HG02884 (cell line): Measurements from ENCODE around the gene CDC42EP3.

Source experiments
- ATAC-seq: cut with Tn5 transposase; IDR thresholded peaks from one replicate; pipeline ENCODE4 v1.9.1; 2021; ENCODE audit warnings: mild to moderate bottlenecking, moderate library complexity; ENCODE audit not compliant: unreplicated experiment

The CDC42EP3 gene

DNA sequence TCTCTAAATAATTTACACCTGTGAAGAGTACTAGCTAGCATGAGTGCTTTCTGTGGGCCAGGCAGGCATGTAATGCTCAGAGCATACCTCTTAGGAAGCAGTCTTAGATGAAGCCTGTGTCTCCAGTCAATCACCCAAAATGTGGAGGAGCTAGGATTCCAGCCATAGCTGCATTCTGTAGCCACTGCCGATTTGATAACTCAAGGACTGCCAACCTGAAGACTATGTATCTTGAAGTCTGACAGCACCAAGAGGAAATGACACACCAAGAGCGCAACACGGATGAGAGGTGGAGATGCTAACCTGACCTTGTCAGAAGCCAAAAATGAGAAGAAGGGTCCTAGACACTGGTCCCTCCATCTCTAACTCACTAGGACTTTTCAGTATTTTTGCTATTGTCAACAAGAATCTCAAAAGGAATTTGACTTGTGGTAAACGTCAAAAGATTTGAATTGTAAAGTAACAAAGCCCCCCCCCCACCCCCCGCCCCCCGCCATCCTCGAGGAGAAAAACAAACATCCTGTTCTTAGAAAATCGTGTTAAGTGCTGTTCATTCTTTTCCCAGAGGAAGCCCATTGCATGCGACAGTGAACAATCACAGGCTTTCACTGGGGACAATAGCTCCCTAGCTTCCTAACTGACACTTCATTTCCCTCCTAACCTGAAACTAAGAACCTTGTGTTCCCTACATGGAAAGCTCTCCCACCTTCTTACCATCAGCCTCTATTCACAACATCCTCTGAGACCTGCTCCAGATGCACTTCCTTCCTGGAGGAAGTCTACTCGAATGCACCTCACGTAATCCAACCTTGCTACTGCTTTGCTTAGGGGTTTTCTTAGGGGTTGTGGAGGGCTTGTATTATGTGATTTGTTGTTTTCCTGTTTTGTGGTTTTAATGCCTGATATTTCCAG is 14.7 kb downstream of the CDC42EP3 start:
- no peak for ATAC-seq

DNA sequence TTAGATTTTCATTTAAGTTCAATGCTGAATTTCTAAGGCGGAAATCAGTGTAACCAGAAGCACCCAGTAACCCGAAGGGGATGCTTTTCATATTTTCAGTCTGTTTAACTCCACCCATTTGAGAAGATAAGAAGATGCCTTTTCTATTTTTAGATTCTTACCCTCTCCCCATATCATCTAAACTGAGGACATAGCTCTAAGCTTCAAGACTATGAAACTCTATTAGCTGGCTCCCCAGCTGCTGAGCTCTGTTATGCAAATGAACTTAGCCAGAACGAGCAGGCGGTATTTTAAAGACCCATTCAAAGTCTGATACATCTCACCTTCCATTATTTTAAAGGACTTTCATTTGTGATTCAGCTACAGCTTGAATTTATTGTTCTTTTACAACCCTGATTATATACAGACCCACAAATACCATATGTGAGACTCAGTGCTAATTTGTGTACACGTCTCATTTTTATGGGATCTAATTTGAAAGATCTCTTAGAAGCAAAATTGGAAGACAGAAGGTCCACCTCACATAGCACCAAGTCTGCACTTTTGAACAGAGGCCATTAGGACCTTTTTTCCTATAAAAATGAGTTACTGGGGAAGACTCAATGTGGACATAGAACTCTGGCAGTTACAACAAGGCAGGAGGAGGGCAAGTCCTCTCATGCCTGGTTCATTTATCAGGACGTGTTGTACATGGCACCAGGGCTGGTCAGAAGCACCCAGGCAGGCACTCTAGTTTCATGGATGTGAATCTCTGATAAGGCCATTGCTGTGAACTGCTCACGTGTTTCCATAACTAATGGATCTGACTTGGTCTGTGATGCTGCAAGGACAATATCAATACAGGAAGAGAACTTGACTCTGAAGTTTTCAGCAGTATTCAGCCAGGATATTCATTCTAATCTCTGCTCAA is 16.3 kb downstream of the CDC42EP3 start:
- peak; percentile 79 for ATAC-seq

DNA sequence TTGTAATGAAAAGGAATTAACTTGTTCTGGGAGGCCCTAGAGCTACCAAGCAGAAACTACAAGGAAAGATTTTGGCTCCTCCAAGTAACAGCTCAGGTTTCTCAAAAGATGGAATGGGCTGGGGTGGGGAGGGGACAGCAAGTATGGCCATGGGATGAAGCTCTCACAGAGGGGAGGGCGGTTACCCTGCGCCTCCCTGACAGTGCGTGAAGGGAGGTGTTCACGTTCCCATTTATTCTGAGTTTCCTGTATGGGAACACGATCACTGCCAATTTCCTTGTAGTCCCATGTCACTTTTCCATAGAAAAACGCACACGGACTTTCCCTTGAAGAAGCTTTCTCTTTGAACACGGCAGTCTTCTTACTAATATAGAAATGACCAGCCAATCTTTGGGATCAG is 17.0 kb downstream of the CDC42EP3 start:
- no peak for ATAC-seq

DNA sequence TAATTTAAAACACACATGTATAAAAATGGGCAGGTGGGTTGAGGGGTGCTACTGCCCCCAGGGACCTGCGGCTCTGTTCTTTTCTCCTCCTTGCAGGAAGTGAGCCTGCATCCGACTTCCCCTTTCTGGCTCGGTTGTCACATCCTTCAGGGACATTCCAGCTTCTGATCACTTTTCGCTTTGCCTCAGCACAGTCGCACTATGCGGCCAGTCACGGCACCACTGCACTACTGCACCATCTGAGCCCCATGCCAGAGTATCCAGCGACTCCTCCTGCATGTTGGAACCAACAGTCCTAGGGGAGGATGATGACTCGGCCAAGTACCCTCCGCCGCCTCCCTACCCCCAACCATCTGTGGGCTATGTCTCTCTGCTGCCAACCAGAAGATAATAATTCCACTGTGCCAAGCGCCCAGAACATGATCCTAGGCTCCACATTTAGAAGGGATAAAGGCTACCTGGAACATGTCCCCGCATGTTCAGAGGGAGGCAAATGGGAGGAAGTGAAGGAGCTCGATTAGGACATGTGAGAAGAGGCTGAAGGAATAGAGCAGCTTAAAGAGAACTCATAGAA is 17.6 kb downstream of the CDC42EP3 start:
- ATAC-seq = peak; percentile 34

DNA sequence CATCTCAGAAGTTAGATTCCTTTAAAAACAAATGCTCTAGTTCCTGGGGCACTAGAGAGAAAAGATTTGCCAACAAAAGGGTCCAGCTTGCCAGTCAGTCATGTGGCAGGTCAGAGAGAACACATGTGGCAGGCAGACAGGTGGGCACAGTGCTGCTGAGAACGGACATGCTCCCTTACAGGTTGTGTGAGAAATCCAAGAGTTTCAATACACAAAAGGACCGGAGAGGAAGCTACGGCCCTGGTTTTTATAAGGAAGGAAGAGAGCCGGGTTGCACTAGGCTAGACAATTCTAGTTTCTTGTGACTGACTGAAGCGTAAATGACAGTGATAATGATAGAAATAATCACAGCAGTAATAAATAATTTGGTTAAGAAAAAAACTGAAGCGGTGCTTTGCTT is 18.3 kb downstream of the CDC42EP3 start:
- ATAC-seq = no peak

DNA sequence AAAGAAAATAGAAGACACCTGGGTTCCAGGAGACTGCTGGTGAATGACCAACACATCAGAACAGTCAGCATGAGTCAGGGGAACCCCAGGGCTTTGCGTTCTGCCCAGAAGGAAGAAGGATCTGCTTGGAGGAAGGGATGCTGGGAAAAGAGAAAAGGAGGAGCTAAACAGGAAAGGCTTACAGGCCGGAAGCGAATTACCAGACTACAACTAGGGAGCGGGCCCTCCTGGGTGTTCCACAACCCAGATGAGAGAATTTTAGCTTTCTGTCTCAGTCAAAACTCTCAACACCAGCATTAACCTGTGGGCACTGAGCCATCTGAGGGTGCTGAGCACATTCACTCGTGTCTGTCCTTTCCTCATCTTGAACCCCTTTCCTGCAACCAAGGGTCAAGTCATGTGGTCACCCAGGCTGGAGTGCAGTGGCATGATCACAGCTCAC is 19.2 kb downstream of the CDC42EP3 start:
- no peak for ATAC-seq

DNA sequence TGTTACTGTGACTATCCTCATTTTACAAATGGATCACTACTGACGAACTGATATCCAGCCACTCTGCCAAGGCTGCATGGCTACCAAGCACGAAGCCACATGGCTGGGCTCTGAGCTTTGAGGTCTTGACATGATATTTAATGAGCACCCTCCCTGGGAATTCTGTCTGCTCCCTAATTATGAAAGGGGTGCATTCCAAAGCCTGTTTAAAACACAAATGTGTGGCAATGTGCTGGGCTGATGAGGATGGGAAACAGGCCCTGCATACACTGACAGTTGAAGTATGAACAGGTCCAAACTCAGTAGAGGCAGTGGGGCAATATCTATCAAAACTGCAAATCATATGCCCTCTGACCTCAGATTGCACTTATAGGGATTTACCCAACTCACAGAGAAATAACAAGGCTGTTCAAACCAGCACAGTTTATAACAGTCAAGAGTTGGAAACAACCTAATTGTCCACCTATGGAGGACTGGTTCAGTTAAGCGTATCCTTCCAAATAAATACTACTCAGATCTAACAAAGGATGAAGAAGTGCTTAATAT is 20.8 kb downstream of the CDC42EP3 start:
- no peak for ATAC-seq

DNA sequence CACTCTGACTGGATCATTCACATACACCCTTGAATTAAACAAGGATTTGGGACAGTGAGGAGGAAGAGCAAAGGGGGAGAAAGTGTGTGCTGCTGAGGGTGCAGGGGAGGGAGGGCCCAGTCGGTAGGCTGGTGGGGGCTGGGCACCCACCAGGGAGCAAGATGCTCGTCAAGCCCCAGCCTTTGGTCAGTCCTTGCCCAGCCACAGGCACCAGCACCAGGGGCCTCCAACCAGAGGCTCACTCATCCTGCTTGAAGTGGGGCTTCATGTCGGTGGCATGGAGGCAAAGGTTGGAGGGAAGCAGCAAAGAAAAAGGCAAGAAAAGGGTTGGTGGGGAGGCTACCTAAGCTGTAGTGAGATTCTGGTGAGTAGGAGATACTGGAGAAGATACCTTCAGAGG is 21.9 kb downstream of the CDC42EP3 start:
- ATAC-seq = no peak

DNA sequence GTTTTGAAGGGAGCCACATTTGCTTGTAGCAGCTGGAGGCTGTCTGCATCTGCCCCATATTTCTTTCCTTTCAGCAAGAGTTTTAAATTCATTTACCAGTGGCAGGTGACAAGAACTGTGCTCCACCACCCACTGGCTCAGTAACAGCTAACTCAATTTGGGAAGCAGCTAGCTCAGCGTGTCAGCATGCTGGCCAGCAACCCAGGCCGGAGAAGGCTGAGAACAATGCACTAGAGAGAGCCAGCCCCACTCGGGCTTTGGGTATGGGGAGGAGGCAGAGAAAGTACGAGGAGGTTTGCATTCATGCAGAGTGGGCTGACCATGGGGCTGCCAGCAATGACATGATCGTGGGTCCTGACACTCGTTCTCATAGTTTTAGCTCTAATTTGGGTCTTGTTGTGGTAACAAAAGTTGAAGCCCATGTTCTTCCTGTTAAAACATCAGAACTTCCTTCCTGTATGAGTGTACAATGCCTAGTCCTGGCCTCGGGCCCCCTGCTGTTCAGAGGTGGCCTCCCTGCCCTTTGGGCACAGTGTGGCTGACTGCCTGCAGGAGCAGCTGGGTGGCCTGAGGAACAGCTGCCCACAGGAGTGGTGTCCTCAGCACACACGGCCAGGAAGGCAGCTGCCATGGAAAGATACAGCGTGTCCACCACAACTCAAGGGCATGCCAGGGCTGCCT is 23.0 kb downstream of the CDC42EP3 start:
- ATAC-seq = no peak

DNA sequence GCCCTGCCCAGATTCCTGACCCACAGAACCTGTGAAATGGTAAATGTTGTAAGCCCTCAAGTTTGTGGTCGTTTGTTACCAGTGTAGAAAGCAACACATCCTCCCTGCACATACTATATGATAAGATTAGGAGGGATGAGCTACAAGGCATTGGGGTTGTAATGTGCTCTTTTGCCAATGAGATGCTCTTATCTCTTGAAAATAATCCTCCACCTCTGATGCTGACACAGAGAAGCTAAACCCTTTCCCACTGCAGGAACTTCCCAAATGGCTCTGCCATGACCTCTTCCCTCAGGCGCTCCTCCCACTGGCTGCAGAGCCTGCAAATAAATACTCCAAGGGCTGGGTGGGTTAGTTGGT is 23.5 kb downstream of the CDC42EP3 start:
- ATAC-seq = no peak

DNA sequence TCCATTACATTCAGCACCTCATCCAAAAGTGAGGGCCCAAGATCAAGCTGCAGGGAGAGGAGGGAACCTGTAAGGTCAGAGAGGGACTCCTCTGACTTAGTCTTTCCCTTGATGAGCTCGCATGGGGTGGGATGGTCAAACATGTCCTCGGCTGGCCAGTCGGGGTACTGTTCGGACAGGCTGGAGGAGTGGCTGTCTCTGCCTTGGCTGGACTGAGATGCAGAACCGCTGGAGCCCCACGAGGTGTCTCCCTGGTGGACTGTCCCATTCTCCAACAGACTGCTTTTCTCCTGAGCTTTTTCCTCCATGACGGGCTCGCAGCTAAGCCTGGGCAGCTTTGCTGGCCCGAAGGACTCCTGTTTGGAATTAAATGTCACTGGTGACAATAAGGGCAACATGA is 25.6 kb downstream of the CDC42EP3 start:
- ATAC-seq = no peak

DNA sequence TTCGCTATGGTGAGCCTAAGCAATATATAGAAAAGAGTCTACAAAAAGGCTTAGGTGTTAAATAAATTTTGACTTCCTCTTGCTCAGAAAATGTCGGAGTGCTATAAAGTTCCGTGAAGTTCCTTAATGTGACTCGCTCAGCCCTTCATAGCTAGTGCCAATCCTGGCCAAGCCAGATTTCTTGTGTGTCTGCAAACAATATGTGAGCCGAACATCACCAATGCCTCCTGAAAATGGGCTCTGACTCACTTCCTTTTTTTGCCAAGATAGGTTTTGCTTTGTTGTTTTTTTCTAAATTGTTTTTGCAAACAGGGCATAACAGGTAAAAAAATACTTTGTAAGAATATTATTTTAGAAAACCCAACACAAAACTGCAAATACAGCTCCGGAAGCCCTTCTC is 26.1 kb downstream of the CDC42EP3 start:
- no peak for ATAC-seq

DNA sequence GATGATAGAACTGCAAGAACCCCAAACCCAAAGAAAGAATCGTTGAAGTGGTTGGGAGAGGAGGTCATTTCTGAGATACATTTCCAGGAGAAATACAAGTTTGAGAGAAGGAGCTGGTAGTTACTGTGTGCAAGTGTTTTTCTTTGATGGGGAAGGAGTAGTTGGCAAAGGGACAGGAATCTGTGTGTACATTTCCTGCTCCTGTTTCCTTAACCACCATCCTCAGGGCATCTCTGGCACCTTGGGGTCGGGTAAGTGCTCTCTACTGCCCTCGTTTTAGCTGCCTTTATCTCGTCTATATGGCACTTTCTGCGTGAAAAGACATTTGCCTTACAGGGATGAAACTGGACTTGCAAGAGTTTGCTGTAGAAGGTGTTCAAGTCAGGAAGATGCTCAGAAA is 27.3 kb downstream of the CDC42EP3 start:
- no peak for ATAC-seq

DNA sequence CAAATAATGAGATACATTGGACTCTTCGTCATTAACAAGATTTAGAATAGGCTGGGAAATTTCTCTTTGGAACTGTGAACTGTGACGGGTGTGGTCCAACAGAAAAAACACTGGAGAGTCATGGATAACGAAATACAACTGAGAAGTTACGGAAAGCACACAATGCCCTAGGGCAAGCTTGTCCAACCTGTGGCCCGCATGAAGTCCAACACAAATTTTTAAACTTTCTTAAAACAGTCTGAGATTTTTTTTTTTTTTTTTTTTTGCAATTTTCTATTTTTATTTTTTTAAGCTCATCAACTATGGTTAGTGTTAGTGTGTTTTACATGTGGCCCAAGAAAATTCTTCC is 27.7 kb downstream of the CDC42EP3 start:
- ATAC-seq = no peak

DNA sequence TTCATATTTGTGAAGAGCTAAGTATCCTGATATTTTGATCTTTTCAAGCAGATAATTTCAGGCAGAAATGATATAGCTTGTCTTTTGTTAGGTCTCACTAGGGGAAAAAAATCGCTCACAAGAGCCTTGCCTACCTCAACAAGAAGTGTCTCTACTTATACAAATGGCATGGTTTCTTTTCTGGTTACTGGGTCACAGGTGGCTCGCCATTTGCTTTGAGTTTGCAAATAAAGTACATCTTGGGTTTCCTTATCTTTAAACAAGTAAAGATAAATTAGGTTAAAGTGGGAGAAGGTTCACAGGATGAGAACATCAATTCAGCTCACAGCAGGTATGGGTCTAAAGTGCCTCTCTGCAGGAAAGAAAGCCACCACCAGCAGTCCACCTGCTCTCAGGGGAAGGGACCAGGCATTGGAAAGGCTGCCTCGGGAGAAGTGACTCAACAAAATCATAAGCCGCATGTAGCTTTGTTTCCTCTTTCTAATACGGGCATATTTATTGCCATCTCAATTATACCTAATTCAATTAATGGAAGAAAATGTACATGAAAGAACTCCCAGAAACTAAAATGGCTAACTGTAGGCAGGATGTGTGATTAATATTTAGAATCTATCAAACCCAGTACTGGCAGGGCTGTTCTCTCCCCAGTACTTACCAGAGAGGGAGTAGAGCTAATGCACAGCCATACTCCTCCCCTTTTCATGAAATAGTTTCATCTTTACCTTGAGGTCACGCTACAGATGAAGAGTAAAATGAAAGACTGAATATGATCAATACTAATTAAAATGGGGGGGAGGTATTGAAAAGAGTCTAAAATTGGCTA is 28.3 kb downstream of the CDC42EP3 start:
- no peak for ATAC-seq

DNA sequence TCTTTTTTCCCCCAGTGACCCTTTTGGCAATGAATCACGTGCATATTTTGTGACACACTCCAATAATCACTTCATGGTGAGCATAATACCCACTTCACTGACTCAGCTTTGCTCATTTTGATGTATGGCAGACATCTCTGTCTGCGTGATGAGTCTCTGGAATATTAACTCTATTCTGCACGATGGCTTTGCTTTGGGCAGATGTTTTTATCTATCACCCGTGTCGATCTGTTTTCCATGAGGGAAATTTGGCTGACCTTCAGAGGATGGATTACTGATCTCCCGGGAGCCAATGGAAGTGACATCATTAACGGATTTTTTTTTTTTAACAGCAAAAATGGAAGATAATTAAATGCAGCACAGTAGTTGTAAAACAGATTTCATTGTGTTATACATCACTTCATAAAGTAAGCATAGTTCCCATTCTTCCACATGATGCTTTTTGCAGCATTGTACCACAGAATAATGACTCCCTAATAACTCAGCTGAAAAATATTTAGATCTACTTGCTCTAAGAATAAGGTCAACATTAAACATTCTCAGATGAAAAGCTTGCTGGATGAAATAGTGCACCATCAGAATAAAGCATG is 29.8 kb downstream of the CDC42EP3 start:
- ATAC-seq = no peak

DNA sequence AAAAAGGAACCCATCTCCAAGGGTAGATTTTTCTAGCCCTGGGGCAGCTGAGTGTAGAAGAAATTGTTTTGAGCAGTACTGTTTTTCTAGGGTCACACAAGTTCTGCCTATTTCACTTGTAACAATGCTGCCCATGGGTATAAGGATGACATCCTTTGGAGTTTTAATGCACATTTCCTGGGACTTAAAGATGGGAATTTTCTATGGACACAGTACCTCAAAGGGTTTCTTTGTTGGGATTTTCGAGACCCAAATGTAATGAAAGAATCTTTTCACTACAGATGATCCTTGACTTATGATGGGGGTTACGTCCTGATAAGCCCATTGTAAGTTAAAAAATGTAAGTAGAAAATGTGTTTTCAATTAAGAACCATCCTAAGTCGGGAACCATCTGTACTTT is 31.8 kb downstream of the CDC42EP3 start:
- no peak for ATAC-seq

DNA sequence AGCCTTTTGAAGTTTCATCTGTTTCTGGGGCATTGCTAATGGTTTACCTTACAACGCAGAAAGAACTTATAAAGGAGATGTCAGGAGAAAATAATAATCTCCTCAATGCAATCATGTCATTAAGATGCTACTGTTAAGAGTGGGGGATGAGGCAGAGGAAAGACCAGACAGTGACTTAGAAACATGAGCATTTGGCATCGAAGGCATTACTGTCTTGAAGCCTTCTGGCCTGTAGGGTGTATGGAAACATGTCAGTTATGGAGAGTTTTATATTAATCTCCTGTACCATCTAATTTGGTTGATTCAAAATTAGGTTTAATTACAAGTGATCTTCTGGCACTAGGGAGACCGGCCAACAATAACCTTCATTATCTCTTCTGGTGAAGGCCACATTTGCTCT is 32.5 kb downstream of the CDC42EP3 start:
- ATAC-seq = no peak

DNA sequence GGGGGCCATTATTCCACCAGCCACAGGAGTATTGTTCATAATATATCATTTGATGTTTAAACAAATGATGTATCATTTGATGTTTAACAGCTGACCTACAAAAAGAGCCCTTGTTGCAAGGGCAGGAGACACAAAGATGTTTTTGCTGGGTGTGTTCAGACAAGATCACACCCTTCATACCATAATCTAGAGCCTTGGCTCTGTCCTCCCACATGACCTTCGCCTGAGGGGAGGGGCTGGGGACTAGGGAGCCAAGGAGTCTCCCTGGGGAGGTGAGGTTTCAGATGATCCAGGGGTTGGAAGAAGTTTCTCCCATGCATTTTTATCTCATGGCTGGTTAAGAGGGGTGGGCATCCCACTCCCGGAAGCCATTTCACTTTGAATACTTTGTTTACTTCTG is 33.5 kb downstream of the CDC42EP3 start:
- no peak for ATAC-seq
